Psoas muscle (tissue), 8 donors: ENCODE results near the gene FOLR2. TPM values are rescaled to one million over a fixed set of nuclear protein-coding genes. Genes with fewer than 3 reads are reported as not detected.

Experiments used
- ATAC-seq, 4 donors: fragments of 200-7000 bp; cut with Tn5 transposase; one replicate each; pipeline ENCODE4 v1.9.1; 2020; ENCODE audit warnings: moderate library complexity in 3 of 4, mild to moderate bottlenecking in 2 of 4
- DNase-seq, 2 donors: peaks; one replicate each; pipeline ENCODE4 v3.0.0-alpha.2; 2020
- H3K27ac ChIP-seq: fragments of 200-600 bp; one replicate; pipeline ENCODE4 v1.8.0; 2022
- H3K27me3 ChIP-seq, 3 donors: fragments of 200-600 bp in 1 of 3; one replicate each; pipeline versions ENCODE4 v1.6.1 to v1.8.0; 2013 to 2022; ENCODE audit warnings: low read length in 2 of 3, mild to moderate bottlenecking in 2 of 3, moderate library complexity in 1 of 3; ENCODE audit not compliant: insufficient read depth in 3 of 3
- H3K36me3 ChIP-seq, 2 donors: fragments of 200-600 bp in 1 of 2; one replicate each; pipeline versions ENCODE4 v1.6.1 to v1.8.0; 2013 to 2022; ENCODE audit warnings: low read depth in 1 of 2, mild to moderate bottlenecking in 1 of 2, moderate library complexity in 1 of 2; ENCODE audit not compliant: insufficient read depth in 1 of 2
- H3K4me1 ChIP-seq: fragments of 200-600 bp; one replicate; pipeline ENCODE4 v1.8.0; 2022
- H3K4me3 ChIP-seq: fragments of 200-600 bp; one replicate; pipeline ENCODE4 v1.8.0; 2022; ENCODE audit warnings: mild to moderate bottlenecking
- H3K9me3 ChIP-seq: fragments of 200-600 bp; one replicate; pipeline ENCODE4 v1.8.0; 2022
- CTCF ChIP-seq: fragments of 200-600 bp; IDR thresholded peaks from one replicate; pipeline ENCODE4 v1.8.0; 2022; ENCODE audit warnings: antibody characterized with exemption
- WGBS, 3 donors: extraction: QIAGEN DNeasy Blood & Tissue Kit; methylation state at CpG; one replicate each; pipeline versions ENCODE4 v1.1.6 to v1.1.7; 2013; 5-methylcytosine and 5-hydroxymethylcytosine counted together
- intact Hi-C, 2 donors: fragments of 100-400 bp; cut with DNase I; formaldehyde crosslinking; loops; one replicate each; pipeline versions ENCODE4 v1.11.0 to v1.14.2; 2022
- polyA plus RNA-seq, 3 donors: library from polyadenylated mRNA; stranded (reverse); fragments of 200-250 nt; gene quantifications; one replicate each; pipeline ENCODE4 v1.2.3, GENCODE V29; 2013
- total RNA-seq, 4 donors: library from RNA; stranded (reverse); fragmentation: NEBNext Ultra II Directional in 2 of 4; extraction: Animal tissue kit (Norgen Biotek cat#: 25700) in 2 of 4; gene quantifications; one replicate each; pipeline versions ENCODE4 v1.2.1 to v1.2.4, GENCODE V29; 2021 to 2023
- donor health status: healthy with polysubstance abuse.
- donor health status: DM: no; HTN: no; CAD: no; lungs with moderate emphysema.
- donor health status: Bipolar disorder and iron deficiency.
- donor health status: healthy.
- donor health status: DM: yes; HTN: yes; CAD: no.
- donor health status: DM: no; HTN: no; CAD: no.
- donor health status: DM: no; HTN: no; CAD: no.
- donor health status: DM: yes; HTN: yes; CAD: no.

Gene FOLR2
- total and polyA plus RNA-seq, 7 donors, result 2.9 to 14.2 (median 5.3) TPM

- DNase-seq, result peak; percentile 79 to 86
- Histone ChIP-seq H3K9me3 (no peaks in the 10 kb centered on the region), H3K27ac (peak overlapping the region; percentile 94), H3K4me1 (peaks cover 16% of the 10 kb centered on the region), H3K36me3 (peaks cover 0 to 19% of the 10 kb centered on the region in 2 donors), H3K4me3 (peak overlapping the region; percentile 72), H3K27me3 (no peaks in the 10 kb centered on the region)
- whole genome bisulfite sequencing, 3 donors, result 0 to 1% (median 0%) methylated on average over 53 to 84 of the region's 84 CpGs
- intact Hi-C loops, result loop anchor here in 1 of 2 donors (5.0 kb wide), 2 partner anchors 112 to 208 kb away; partner anchors contain the start of genes ANAPC15 and CLPB
- ATAC-seq, result peak; percentile 69 to 78 (median 76)
- no peak for TF ChIP-seq CTCF
Measured at GRCh38 chr11:72223615-72224563, 7.3 kb downstream of the FOLR2 start.

GRCh38 chr11:72224564-72225410 lies 8.2 kb downstream of the FOLR2 start, which contains the start of gene INPPL1:
Gene INPPL1 (plus strand): TSS chr11:72224767. CDS start chr11:72224985, 218 bp downstream.
- Histone ChIP-seq H3K4me1 (peaks cover 16% of the 10 kb centered on the region), H3K9me3 (no peaks in the 10 kb centered on the region), H3K27me3 (no peaks in the 10 kb centered on the region), H3K27ac (peak within 1 kb of the TSS; percentile 94), H3K36me3 (peaks cover 0 to 28% of the 10 kb centered on the region in 2 donors), H3K4me3 (peak within 1 kb of the TSS; percentile 72)
- intact Hi-C loops, result loop anchor here in 1 of 2 donors (1.0 to 5.0 kb wide), 3 partner anchors 15 to 208 kb away; partner anchors contain the start of genes ANAPC15 and CLPB
- TF ChIP-seq CTCF, result no peak
- 2 to 8% (median 3%) methylated on average over 37 to 81 of the region's 81 CpGs for WGBS, 3 donors
- DNase-seq (peak; percentile 63 to 78), ATAC-seq (peak in 3 of 4 donors; percentile 13 to 25 (median 20))

- Histone ChIP-seq H3K4me3 (peak overlapping the region; percentile 72), H3K27ac (peak overlapping the region; percentile 94), H3K36me3 (peaks cover 0 to 35% of the 10 kb centered on the region in 2 donors), H3K9me3 (no peaks in the 10 kb centered on the region), H3K27me3 (no peaks in the 10 kb centered on the region), H3K4me1 (peaks cover 16% of the 10 kb centered on the region)
- no peak for TF ChIP-seq CTCF
- WGBS, 3 donors, result 25 to 35% (median 27%) methylated on average over 11 of the region's 11 CpGs
- no peak for DNase-seq
- no peak for ATAC-seq
- intact Hi-C loops, result loop anchor here in 1 of 2 donors (1.0 kb wide), 1 partner anchor 14 kb away; no protein-coding TSS in a partner anchor
Measured at GRCh38 chr11:72225411-72225951, 8.9 kb downstream of the FOLR2 start.

DNA sequence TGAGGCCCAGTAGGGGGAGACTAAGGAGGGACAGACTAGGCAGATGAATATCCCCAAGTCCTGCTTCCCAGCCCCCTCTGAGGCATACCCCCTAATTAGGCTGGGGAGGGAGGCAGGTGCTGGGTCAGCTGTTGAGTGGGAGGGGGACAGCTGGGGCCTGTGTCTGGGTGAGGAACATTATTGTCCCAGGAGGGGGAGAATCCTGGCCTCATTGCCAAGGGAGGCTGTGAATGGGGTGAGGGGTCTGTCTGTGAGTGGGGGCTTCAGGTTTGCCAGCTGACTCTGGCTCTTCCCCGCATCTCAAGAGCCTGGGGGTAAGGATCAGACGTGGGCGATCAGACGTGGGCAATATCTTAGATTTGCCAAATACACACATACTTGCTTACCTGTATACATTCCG lies 10.1 kb downstream of the FOLR2 start:
- intact Hi-C loops, result no loop called here
- TF ChIP-seq CTCF, result no peak
- Histone ChIP-seq H3K36me3 (peaks cover 0 to 47% of the 10 kb centered on the region in 2 donors), H3K9me3 (no peaks in the 10 kb centered on the region), H3K27me3 (no peaks in the 10 kb centered on the region), H3K4me1 (peaks cover 16% of the 10 kb centered on the region), H3K4me3 (no peak overlapping the region), H3K27ac (no peak overlapping the region)
- 74 to 80% (median 79%) methylated on average over 5 of the region's 5 CpGs for WGBS, 3 donors
- DNase-seq, result no peak
- ATAC-seq, result no peak
